GM03348 (cell line): Measurements from ENCODE around the gene VWDE.
A peak's percentile ranks its signal among the peaks of the same experiment; 100 is the strongest.
"Not testable (repeated sequence)": the region's sequence is repeated elsewhere in the genome, so short reads cannot be mapped to it uniquely, and the experiment has no call there.

Experiments
- DNase-seq: peaks from one replicate; pipeline ENCODE4 v3.0.0; 2012; ENCODE audit warnings: low spot score

The VWDE gene

DNA sequence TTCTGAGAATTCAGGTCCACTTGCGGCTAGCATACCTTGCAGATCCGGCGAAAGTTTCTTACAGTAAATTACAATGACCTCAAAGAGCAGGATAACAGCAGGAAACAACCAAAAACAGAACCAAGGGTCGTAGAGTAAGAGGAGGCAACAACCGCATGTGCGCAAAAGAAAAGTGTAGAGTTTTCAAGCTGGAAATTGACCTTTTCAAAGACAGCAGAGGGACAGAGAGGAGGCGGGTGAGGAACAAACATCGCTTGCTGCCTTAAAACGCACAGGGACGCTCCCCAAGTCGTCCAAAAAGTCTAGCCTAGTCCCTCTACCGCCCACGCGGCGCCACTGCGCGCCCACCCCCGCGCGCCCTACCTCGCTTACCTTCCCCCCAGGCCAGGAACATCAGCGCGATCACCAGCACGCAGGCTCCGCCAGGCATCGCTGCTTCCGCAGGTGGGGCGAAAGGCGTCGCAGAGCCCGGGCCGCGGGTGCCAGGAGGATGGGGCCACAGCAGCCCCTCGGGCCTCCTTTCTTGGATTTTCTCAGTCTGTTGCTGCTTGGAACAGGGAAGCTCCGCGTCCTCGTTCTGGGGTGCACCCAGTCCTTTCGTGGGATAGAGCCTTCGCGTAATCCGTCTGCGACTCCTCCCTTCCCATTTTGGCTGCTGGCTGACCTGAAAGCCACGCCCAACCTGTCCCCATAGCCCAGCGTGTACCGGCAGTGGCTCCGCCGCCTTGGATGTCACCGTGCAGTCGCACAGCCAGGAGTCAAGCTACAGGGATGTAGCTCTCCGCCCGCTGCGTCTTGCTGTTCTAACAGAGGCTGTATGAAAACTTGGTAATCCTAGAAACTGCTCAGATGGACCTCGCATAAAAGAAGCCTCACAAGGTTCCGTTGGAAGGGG is at the start of gene VWDE:
TSS of gene VWDE (minus strand) at position 579 of the 895 bp plus-strand sequence. CDS start at position 430, 149 bp downstream.
- peak; percentile 28 for DNase-seq

GRCh38 chr7:12453136-12453535 is 49.5 kb upstream of the VWDE start:
- not testable (repeated sequence) for DNase-seq

- DNase-seq, result no peak
Measured at GRCh38 chr7:12450615-12451014, 47.0 kb upstream of the VWDE start.

DNA sequence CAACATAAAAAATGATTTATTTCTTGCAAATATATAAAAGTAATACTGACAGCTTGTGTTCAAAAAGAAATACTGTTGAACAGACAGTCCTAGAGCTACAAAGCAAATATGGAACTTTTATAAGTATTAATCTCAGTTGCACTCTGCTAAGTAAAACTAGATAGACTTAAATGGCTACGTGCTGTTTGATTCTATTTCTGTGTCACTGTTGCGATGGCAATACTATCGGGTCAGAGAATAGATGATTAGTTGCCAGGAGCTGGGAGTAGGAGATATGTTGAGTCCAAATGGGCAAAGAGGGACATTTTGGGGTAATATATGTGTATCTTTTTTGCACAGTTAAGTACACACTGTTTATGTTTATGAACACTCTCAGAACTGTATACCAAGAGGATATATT is 41.1 kb upstream of the VWDE start:
- no peak for DNase-seq

DNA sequence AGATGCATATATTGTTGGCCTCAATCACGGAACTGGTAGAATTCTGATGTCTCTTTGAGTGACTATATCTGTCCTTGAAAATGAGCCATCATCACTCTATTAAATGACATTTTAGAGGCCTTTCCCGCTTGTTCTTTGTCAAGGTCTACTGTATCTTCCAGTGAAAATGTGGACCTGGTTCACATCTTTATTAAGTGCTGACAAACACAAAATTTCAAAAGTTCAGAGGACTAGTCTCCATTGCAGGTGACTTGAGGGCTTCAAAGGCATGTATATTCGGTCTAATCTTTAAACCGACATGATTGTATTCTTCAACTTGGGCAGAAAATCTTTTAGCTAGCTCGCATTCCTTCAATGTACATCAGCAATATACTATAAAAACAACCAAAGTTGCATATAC is 36.6 kb upstream of the VWDE start:
- DNase-seq, result no peak

- DNase-seq, result peak; percentile 11
Measured at GRCh38 chr7:12436896-12437535, 33.4 kb upstream of the VWDE start.

- no peak for DNase-seq
Measured at GRCh38 chr7:12436126-12436525, 32.5 kb upstream of the VWDE start.

DNA sequence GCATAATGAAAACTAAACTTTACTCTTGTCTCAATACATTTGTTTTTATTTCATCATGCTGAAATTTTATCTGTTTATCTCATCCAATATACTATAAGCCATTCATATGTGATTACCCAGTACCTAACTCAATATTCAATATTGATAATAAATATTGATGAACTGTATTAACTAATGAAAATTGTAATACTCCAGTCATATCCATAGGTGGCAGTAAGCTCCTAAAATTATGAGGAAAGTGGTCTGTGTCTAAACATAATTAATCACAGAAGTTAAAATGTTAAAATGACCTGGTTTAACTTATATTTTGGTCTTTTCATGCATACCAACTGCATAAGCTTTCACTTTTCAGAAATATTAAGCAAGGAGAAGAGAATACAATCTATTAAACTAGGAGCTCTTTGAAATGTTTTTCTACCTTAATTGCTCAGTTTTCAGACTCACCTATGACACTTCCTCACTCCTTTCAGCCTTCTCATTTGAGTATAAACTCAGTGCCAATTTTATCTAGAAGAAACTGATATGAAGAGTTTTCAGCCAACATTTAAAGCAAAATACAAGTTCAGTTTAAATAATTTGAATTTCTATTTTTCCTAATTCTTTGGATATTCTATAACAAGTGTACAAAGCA is 30.5 kb upstream of the VWDE start:
- DNase-seq, result peak; percentile 13

DNA sequence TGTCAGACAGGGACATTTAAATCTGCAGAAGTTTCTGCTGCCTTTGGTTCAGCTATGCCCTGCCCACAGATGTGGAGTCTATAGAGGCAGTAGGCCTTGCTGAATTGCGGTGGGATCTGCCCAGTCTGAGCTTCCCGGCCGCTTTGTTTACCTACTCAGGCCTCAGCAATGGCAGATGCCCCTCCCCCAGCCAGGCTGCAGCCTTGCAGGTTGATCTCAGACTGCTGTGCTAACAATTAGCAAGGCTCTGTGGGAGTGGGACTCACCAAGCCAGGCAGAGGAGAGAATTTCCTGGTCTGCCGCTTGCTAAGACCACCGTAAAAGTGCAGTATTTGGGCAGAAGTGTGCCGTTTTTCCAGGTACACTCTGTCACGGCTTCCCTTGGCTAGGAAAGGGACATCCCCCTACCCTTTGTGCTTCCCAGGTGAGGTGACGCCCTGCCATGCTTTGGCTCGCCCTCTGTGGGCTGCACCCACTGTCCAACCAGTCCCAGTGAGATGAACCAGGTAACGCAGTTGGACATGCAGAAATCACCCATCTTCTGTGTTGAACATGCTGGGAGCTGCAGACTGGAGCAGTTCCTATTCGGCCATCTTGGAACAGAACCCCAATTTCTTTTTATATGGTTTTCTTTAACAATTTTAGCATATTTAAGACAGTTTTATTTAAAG is 28.4 kb upstream of the VWDE start:
- no peak for DNase-seq

GRCh38 chr7:12425311-12425710 is 21.6 kb upstream of the VWDE start:
- DNase-seq, result no peak

DNA sequence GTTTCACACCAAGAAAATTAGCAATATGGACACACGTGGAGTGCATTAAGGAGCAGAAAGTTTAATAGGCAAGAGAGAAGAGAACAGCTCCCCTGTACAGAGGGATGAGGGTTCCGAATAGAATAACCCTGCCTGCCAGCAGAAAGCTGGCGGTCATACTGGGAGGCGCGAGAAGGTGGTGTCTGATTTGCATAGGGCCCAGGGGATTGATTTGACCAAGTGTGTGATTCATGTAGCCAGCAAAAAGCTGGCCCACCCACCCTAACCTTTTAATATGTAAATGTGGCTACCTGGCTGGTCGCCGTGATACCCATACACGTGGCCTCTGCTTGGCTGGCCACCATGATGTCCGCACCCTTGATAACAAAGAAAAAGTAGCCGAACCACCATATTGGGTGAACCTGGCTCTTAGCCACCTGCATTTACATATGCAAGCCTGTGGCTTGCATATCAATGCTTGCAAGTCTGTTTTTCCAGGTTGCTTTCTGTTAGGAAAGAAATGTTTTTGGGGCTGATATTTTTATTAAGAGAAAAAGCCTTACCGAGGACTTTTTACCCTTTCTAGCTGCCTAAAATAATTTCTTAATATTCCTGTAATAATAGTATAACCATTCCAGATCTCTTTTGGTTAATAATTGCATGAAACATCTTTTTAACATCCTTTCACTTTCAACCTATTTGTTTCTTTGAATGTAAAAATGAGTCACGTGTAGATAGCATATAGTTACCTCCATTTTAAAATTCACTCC is 20.5 kb upstream of the VWDE start:
- no peak for DNase-seq

DNA sequence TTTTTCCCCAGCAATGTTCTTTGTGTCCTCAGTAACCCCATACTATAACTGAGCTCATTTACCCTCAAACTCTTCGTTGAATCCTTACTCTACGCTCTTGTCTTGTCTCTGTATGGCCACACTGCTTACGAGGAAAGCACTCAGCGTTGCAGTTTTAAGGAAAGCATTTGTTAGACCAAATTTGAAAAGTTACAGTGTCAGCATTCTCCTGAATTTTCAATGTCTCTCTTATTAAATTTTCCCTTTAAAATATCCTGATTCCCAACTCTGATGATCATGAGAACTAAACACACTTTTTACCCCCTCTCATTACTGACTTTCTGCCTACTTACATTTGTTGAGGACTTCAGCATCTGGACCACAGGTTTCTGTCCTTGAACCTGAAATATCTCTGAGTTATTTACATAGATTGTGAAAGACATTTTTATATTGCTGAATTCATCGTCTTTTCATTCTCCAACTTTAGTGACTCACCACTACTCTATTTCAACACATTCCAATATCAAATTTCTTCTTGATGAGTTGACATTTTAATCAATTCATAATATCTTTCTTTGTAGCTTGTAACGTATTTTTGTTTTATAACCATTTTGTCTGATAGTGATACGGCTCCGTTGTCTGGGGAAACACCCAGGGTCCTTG is 19.8 kb upstream of the VWDE start:
- peak; percentile 66 for DNase-seq

DNA sequence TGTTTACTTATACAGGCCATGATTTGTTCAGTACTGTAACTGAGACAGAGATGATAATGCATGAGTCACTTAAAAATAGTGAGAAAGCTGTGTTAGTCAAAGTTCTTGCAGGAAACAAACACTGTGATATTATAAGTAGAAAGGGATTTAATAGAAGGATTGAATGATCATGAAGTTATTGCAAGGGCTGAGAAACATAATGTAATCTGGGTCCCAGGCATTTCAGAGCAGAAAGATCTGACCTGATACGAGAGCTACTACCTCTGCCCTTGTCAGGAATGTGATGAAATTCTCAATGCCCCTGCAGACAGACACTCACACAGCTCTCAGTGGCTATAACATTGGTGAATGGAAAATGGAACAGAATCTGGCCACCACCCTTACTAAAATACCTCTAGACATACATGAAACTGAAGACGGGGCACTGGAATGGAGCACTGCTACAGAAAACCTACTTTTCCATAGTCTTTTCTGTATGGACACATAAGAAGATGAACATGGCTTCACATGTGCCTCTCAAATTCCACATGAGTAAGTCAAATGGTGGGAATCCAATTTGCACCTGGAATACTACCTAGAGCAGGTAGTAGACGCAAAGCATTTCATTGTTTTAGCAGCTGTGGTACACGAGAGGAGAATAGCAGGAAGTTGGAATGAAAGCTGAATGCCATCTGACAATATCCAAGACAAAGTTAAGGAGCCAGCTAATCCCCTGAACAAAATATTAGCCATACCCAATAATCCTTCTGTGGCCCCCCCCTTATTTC is 19.1 kb upstream of the VWDE start:
- DNase-seq, result peak; percentile 8

DNA sequence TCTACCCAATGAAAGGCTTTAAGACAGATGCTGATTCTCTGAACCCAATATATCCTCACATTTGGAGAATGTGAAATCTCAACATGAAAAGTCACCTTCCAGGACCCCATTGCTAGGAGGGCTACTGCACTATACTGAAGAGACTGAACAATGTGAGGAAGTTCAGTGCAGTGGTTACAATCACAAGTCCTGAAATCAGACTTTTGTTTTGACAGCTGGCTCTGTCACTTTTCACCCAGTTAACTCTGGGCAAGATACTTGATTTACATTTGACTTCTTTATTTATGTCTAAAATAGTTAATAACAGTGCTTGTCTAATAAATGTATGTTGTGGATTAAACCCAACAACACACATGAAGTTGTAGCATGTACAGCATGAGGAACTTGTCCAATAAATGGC is 14.8 kb upstream of the VWDE start:
- DNase-seq, result no peak

DNA sequence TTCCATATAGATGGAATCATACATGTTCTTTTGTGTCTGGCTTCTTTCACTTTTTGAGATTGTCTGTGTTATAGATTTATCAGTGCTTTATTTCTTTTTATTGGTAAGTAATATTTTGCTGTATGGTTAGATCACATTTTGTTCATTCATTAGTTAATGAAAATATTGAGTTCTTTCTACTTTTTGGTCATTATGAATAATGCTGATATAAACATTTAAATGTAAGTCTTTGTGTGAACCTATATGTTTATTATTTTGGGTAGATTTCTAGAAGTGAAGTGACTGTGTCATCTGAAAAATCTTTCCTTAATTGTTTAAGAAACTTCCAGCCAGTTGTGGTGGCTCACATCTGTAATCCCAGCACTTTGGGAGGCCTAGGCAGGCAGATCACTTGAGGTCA is 11.4 kb upstream of the VWDE start:
- DNase-seq, result no peak

DNA sequence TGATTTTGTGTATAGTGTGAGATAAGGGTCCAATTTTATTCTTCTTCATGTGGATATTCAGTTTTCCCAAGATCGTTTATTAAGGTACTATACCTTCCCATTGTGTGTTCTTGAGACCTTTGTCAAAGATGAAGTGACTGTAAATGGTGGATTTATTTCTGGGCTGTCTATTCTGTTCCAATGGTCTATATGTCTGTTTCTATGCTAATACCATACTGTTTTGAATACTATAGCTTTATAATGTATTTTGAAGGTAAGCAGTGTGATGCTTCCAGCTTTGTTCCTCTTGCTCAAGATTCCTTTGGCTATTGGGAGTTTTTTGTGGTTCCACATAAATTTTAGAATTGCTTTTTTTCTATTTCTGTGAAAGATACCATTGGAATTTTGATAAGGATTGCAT is 8.7 kb upstream of the VWDE start:
- DNase-seq, result no peak

DNA sequence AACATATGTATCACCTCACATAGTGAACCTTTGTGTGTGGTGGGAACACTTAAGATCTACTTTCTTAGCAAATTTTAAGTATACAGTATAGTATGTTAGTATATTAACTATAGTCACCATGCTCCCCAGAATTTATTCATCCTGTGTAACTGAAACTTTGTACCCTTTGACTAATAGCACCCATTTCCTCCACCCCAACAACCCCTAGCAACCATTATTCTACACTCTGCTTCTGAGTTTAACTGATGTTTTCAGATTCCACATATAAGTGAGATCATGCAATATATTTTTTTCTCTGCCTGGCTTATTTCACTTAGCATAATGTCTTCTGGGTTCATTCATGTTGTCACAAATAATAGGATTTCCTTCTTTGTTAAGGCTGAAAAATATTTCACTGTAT is 6.9 kb upstream of the VWDE start:
- no peak for DNase-seq

DNA sequence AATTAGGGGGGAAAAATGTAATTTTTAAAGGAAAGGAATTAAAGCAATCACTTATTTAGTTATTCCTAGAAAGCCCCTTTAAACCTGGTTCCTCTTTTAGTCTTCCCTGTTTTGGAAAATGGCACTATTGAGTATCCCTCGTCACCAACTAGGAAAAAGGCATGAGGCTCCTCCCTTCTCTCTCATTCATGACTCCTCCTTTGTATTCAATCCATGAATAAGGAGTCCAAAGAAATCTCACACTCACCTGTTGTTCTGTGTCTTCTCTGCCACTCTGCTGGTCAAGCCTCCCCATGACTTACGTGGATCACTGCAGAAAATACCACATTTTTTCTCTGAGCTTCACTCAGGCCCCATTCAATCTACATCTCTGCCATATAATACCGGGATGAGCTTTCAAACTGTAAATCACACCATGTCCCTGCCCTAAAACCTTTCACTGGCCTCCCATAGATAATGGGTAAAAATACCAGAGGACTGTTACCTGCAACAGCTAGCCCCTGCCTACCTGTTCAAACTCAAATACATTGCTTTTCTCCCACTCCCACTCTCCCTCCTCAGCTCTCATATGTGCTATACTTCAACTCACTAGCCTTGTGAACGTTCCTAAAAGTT is 5.5 kb upstream of the VWDE start:
- DNase-seq, result no peak

- not testable (repeated sequence) for DNase-seq
Measured at GRCh38 chr7:12407652-12408051, 4.0 kb upstream of the VWDE start.

DNA sequence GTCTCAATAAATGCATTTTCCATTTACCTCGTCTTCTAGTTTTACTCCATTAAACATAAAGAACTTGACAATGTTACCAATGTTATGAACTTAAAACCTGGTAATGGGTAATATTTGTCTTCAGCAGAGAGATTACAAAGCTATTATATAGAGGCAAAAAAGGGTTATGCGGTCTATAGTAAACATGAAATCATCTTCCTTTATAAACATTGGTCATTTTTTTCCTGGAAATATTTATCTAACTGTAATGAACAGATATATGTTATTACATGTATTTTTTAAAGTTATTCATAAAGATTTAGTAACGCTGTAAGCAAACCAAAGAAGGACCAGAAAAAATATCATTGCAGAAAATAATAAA is 1.3 kb downstream of the VWDE start:
- no peak for DNase-seq
